K562 (cell line): Measurements from ENCODE around the gene JMJD1C. TPM values are rescaled to one million over a fixed set of nuclear protein-coding genes. Genes with fewer than 3 reads are reported as not detected.

Experiments
- CLOCK ChIP-seq: fragments of 250-450 bp; sonication (Bioruptor Pico); IDR thresholded peaks from 2 replicates; pipeline ENCODE4 v1.4.0; 2020; ENCODE audit warnings: mild to moderate bottlenecking, moderate library complexity, borderline replicate concordance
- CUX1 ChIP-seq: fragments of 200-800 bp; sonication (Bioruptor generic); IDR thresholded peaks from 2 replicates; pipeline ENCODE4 v1.6.1; 2016; ENCODE audit warnings: missing genetic modification characterization, missing compliant biosample characterization
- MITF ChIP-seq: IDR thresholded peaks from 2 replicates; pipeline ENCODE4 v1.6.1; 2014; ENCODE audit warnings: antibody characterized with exemption
- MYNN ChIP-seq, 2 experiments: sonication (generic); formaldehyde crosslinking in 1 of 2; IDR thresholded peaks; 2 replicates each; pipeline versions ENCODE4 v1.5.0 to v1.6.1; 2016 to 2020; ENCODE audit warnings: antibody characterized with exemption in 1 of 2, missing genetic modification reagents in 1 of 2
- NCOA2 ChIP-seq, 2 experiments: fragments of 450-650 bp; IDR thresholded peaks; 2 replicates each; pipeline ENCODE4 v1.6.1; 2018; ENCODE audit warnings: mild to moderate bottlenecking in 2 of 2, moderate library complexity in 1 of 2; ENCODE audit not compliant: partially characterized antibody in 2 of 2
- RBM22 ChIP-seq: fragments of 200-400 bp; formaldehyde crosslinking; IDR thresholded peaks from 2 replicates; pipeline ENCODE4 v1.6.1; 2018; ENCODE audit warnings: low read length, low read depth; ENCODE audit not compliant: poor library complexity, severe bottlenecking
- RERE ChIP-seq: sonication (generic); formaldehyde crosslinking; IDR thresholded peaks from 2 replicates; pipeline ENCODE4 v1.8.0; 2023; ENCODE audit warnings: missing genetic modification reagents, mild to moderate bottlenecking, borderline replicate concordance
- TBL1XR1 ChIP-seq, 2 experiments: IDR thresholded peaks; 2 replicates each; pipeline ENCODE4 v1.6.1; 2012; ENCODE audit warnings: improper control_type of control experiment in 2 of 2, low read length in 2 of 2, mild to moderate bottlenecking in 1 of 2
- TRIM24 ChIP-seq, 2 experiments: fragments of 450-650 bp; IDR thresholded peaks; 2 replicates each; pipeline ENCODE4 v1.6.1; 2016
- ZNF3 ChIP-seq: fragments of 250-450 bp; sonication (Bioruptor Pico); IDR thresholded peaks from 2 replicates; pipeline ENCODE4 v1.5.0; 2021; ENCODE audit warnings: mild to moderate bottlenecking, moderate library complexity
- polyA plus RNA-seq, 8 experiments: library from polyadenylated mRNA; depleted of rRNA in 4 of 8; stranded (reverse) in 5 of 8; unstranded in 3 of 8; fragments of >200 nt; fragmentation: Nextera tagmentation in 2 of 8; fragmentation: Illumina TruSeq in 1 of 8; extraction: Ambion mirVana in 2 of 8; extraction: Trizol in 1 of 8; gene quantifications; 2 replicates each; pipeline versions ENCODE4 v1.2.1 to v1.2.3, GENCODE V29; 2011 to 2014; ENCODE audit warnings: inconsistent platforms in 1 of 8, missing spikeins in 1 of 8
- total RNA-seq, 7 experiments: library from RNA; depleted of rRNA in 6 of 7; stranded (reverse); fragments of >200 nt in 6 of 7; fragmentation: Illumina TruSeq in 2 of 7; extraction: Trizol in 2 of 7; gene quantifications; 2 replicates each; pipeline versions ENCODE4 v1.2.1 to v1.2.3, GENCODE V29; 2011 to 2021; ENCODE audit warnings: low replicate concordance in 1 of 7

JMJD1C gene
- total and polyA plus RNA-seq, 9 of the 15 experiments (the other 6 are each of a cell fraction or from before 2014, with no cell fraction given), result 25.3 to 68.0 (median 47.2) TPM

- TF ChIP-seq CUX1 (CRISPR knock-in tag) (no peak), MITF (no peak), MYNN (IDR thresholded peaks at IDR 0.05) (no peak), MYNN (CRISPR knock-in tag; IDR thresholded peaks at IDR 0.05) (no peak), RERE (no peak), RBM22 (peak; percentile 80), TRIM24 (IDR thresholded peaks at IDR 0.05) (0 out of 4 replicates have a peak, but pooled peaks of 1 of the 2 experiments have one; percentile 21), ZNF3 (CRISPR knock-in tag) (no peak), NCOA2 (IDR thresholded peaks at IDR 0.05; ENCODE audit: partially characterized antibody in 2 of 2) (no peak), TBL1XR1 (IDR thresholded peaks at IDR 0.05; ENCODE audit: low read length in 2 of 2) (peak in 1 of 2 experiments; percentile 33; a peak in 1 of 4 replicates), CLOCK (CRISPR knock-in tag) (no peak)
These were observed at the start of gene JMJD1C (continued) for GRCh38 chr10:63465293-63466143.
